HEK293 (cell line): Measurements from ENCODE around the gene SF3B4.

Experiments
- CTCF ChIA-PET: fragments of 350-600 bp; formaldehyde crosslinking; extraction: SDS; loops from one replicate; lab custom pipeline; 2021; ENCODE audit warnings: antibody characterized with exemption; lab: Yijun Ruan, JAX
- POLR2A ChIA-PET: fragments of 300-600 bp; formaldehyde crosslinking; extraction: SDS; loops from one replicate; lab custom pipeline; 2020; ENCODE audit warnings: antibody characterized with exemption, inconsistent platforms; lab: Yijun Ruan, JAX
- H3K27ac ChIP-seq: fragments of 200-500 bp; sonication (Bioruptor generic); 2 replicates; pipeline ENCODE4 v1.5.1; 2014; ENCODE audit warnings: low read depth, low read length, control low read depth, inconsistent platforms; ENCODE audit errors: extremely low read depth
- H3K36me3 ChIP-seq, 2 experiments: fragments of 200-500 bp in 1 of 2; sonication (Bioruptor generic) in 1 of 2; 1 replicate in 1 of 2; 2 replicates in 1 of 2; pipeline ENCODE4 v1.5.1; 2014 to 2017; ENCODE audit warnings: inconsistent platforms in 2 of 2, low read length in 2 of 2; ENCODE audit not compliant: control insufficient read depth in 2 of 2, insufficient read depth in 1 of 2
- H3K4me1 ChIP-seq: fragments of 200-500 bp; sonication (Bioruptor generic); 2 replicates; pipeline ENCODE4 v1.5.1; 2014; ENCODE audit warnings: mild to moderate bottlenecking, low read length, inconsistent platforms; ENCODE audit not compliant: control insufficient read depth, insufficient read depth
- H3K4me3 ChIP-seq: 2 replicates; pipeline ENCODE4 v1.5.1; 2011; ENCODE audit warnings: low read depth, mild to moderate bottlenecking, control low read depth, low read length, moderate library complexity
- H3K9me3 ChIP-seq: fragments of 200-500 bp; sonication (Bioruptor generic); 2 replicates; pipeline ENCODE4 v1.5.1; 2014; ENCODE audit warnings: low read depth, low read length, inconsistent platforms; ENCODE audit not compliant: control insufficient read depth, insufficient read depth
- BCL11B ChIP-seq: fragments of 450-650 bp; formaldehyde crosslinking; IDR thresholded peaks from 2 replicates; pipeline ENCODE4 v1.5.1; 2016; ENCODE audit warnings: low read depth, missing biosample characterization, missing genetic modification characterization
- GLI4 ChIP-seq: fragments of 450-650 bp; formaldehyde crosslinking; IDR thresholded peaks from 2 replicates; pipeline ENCODE4 v1.5.1; 2016; ENCODE audit warnings: missing biosample characterization, missing genetic modification characterization
- HOXD13 ChIP-seq: sonication (generic); formaldehyde crosslinking; IDR thresholded peaks from 2 replicates; pipeline ENCODE4 v1.8.0; 2022; ENCODE audit warnings: missing genetic modification reagents, borderline replicate concordance
- PRDM1 ChIP-seq: fragments of 450-650 bp; formaldehyde crosslinking; IDR thresholded peaks from 2 replicates; pipeline ENCODE4; 2016; ENCODE audit warnings: missing biosample characterization, missing genetic modification characterization
- WT1 ChIP-seq: fragments of 450-650 bp; formaldehyde crosslinking; IDR thresholded peaks from 2 replicates; pipeline ENCODE4 v1.5.1; 2016; ENCODE audit warnings: missing biosample characterization, missing genetic modification characterization
- YY2 ChIP-seq: fragments of 450-650 bp; formaldehyde crosslinking; IDR thresholded peaks from 2 replicates; pipeline ENCODE4 v1.5.1; 2016; ENCODE audit warnings: missing biosample characterization, missing genetic modification characterization
- ZBTB7A ChIP-seq: fragments of 450-650 bp; formaldehyde crosslinking; IDR thresholded peaks from 2 replicates; pipeline ENCODE4 v1.5.1; 2016; ENCODE audit warnings: low read depth, missing biosample characterization, missing genetic modification characterization
- ZBTB8A ChIP-seq: fragments of 450-650 bp; formaldehyde crosslinking; IDR thresholded peaks from 2 replicates; pipeline ENCODE4 v1.5.1; 2016; ENCODE audit warnings: missing biosample characterization, missing genetic modification characterization
- ZNF10 ChIP-seq: fragments of 450-650 bp; formaldehyde crosslinking; IDR thresholded peaks from 2 replicates; pipeline ENCODE4 v1.5.1; 2017; ENCODE audit warnings: missing biosample characterization, missing genetic modification characterization
- ZNF23 ChIP-seq: fragments of 450-650 bp; formaldehyde crosslinking; IDR thresholded peaks from 2 replicates; pipeline ENCODE4 v1.5.1; 2016; ENCODE audit warnings: missing biosample characterization, missing genetic modification characterization, borderline replicate concordance
- ZNF391 ChIP-seq: fragments of 450-650 bp; formaldehyde crosslinking; IDR thresholded peaks from 2 replicates; pipeline ENCODE4 v1.5.1; 2016; ENCODE audit warnings: low read depth, missing biosample characterization, missing genetic modification characterization, borderline replicate concordance
- ZNF530 ChIP-seq: fragments of 450-650 bp; formaldehyde crosslinking; IDR thresholded peaks from 2 replicates; pipeline ENCODE4 v1.5.1; 2016; ENCODE audit warnings: low read depth, missing biosample characterization, missing genetic modification characterization
- ZNF548 ChIP-seq: fragments of 450-650 bp; formaldehyde crosslinking; IDR thresholded peaks from 2 replicates; pipeline ENCODE4 v1.5.1; 2016; ENCODE audit warnings: missing biosample characterization, missing genetic modification characterization
- ZNF623 ChIP-seq: fragments of 450-650 bp; formaldehyde crosslinking; IDR thresholded peaks from 2 replicates; pipeline ENCODE4 v1.5.1; 2016; ENCODE audit warnings: missing biosample characterization, missing genetic modification characterization
- ZNF701 ChIP-seq: fragments of 450-650 bp; formaldehyde crosslinking; IDR thresholded peaks from 2 replicates; pipeline ENCODE4 v1.5.1; 2016; ENCODE audit warnings: missing biosample characterization, missing genetic modification characterization
- ZSCAN30 ChIP-seq: fragments of 450-650 bp; IDR thresholded peaks from 2 replicates; pipeline ENCODE4 v1.5.1; 2018; ENCODE audit warnings: missing biosample characterization, mild to moderate bottlenecking, missing genetic modification characterization, moderate library complexity
- ZXDB ChIP-seq: fragments of 450-650 bp; formaldehyde crosslinking; IDR thresholded peaks from 2 replicates; pipeline ENCODE4 v1.5.1; 2016; ENCODE audit warnings: missing biosample characterization, missing genetic modification characterization
- TF ChIP-seq, protein P1 (sequence below): fragments of 450-650 bp; formaldehyde crosslinking; IDR thresholded peaks from 2 replicates; pipeline ENCODE4 v1.5.0; 2017; ENCODE audit warnings: missing biosample characterization, missing genetic modification characterization, borderline replicate concordance
- TF ChIP-seq, protein P2 (sequence below): fragments of 450-650 bp; formaldehyde crosslinking; IDR thresholded peaks from 2 replicates; pipeline ENCODE4 v1.5.1; 2016; ENCODE audit warnings: missing biosample characterization, missing genetic modification characterization, low read depth
- TF ChIP-seq, protein P3 (sequence below): fragments of 450-650 bp; formaldehyde crosslinking; IDR thresholded peaks from 2 replicates; pipeline ENCODE4 v1.5.1; 2016; ENCODE audit warnings: missing biosample characterization, missing genetic modification characterization

Gene SF3B4

DNA sequence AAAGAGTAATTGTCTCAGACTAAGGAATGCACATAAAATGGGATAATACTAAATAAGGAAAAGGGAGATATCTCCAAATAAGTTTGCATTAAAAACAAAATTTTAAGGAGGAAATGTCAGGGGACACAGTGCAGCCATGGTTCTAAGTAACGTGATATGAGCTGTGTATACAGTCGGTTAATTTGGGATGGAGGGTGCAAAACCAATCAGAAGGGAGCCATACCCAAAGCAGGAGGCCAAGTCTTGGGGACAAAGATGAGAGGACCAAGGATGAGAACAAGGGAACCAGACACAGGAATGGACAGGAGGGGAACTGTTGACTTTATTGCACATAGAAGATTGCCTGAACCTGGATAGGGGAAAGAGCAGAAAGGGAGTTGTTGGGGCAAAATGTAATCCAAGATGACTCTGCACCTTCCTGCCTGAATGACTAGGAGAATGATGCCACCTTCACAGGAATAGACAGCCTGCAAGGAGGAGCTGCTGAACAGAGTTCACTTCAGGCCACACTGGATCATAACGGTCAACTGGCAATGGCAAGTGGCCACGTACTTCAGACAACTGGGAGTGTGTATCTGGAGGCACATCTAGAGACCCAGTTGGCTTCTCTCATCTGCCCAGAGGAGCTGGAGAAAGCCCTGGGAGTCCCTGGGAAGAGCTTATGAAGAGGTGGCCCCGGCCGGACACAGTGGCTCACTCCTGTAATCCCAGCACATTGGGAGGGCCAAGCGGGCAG is 50.2 kb downstream of the SF3B4 start:
- no peak overlapping the region for H3K27ac ChIP-seq
- H3K4me1 ChIP-seq: no peaks in the 10 kb centered on the region
- no peak for TF ChIP-seq BCL11B (tag by site-specific recombination)
- no peak for TF ChIP-seq PRDM1 (tag by site-specific recombination)
- TF ChIP-seq GLI4 (tag by site-specific recombination): no peak
- TF ChIP-seq, protein P1, sequence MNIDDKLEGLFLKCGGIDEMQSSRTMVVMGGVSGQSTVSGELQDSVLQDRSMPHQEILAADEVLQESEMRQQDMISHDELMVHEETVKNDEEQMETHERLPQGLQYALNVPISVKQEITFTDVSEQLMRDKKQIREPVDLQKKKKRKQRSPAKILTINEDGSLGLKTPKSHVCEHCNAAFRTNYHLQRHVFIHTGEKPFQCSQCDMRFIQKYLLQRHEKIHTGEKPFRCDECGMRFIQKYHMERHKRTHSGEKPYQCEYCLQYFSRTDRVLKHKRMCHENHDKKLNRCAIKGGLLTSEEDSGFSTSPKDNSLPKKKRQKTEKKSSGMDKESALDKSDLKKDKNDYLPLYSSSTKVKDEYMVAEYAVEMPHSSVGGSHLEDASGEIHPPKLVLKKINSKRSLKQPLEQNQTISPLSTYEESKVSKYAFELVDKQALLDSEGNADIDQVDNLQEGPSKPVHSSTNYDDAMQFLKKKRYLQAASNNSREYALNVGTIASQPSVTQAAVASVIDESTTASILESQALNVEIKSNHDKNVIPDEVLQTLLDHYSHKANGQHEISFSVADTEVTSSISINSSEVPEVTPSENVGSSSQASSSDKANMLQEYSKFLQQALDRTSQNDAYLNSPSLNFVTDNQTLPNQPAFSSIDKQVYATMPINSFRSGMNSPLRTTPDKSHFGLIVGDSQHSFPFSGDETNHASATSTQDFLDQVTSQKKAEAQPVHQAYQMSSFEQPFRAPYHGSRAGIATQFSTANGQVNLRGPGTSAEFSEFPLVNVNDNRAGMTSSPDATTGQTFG (tag by site-specific recombination): no peak
- TF ChIP-seq ZBTB8A: no peak
- TF ChIP-seq ZNF623 (tag by site-specific recombination): no peak
- no peak for TF ChIP-seq ZNF548 (tag by site-specific recombination)
- no peak for TF ChIP-seq ZNF23 (tag by site-specific recombination)
- TF ChIP-seq ZNF10 (tag by site-specific recombination): no peak
- TF ChIP-seq, protein P2, sequence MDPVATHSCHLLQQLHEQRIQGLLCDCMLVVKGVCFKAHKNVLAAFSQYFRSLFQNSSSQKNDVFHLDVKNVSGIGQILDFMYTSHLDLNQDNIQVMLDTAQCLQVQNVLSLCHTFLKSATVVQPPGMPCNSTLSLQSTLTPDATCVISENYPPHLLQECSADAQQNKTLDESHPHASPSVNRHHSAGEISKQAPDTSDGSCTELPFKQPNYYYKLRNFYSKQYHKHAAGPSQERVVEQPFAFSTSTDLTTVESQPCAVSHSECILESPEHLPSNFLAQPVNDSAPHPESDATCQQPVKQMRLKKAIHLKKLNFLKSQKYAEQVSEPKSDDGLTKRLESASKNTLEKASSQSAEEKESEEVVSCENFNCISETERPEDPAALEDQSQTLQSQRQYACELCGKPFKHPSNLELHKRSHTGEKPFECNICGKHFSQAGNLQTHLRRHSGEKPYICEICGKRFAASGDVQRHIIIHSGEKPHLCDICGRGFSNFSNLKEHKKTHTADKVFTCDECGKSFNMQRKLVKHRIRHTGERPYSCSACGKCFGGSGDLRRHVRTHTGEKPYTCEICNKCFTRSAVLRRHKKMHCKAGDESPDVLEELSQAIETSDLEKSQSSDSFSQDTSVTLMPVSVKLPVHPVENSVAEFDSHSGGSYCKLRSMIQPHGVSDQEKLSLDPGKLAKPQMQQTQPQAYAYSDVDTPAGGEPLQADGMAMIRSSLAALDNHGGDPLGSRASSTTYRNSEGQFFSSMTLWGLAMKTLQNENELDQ (tag by site-specific recombination): no peak
- TF ChIP-seq, protein P3, sequence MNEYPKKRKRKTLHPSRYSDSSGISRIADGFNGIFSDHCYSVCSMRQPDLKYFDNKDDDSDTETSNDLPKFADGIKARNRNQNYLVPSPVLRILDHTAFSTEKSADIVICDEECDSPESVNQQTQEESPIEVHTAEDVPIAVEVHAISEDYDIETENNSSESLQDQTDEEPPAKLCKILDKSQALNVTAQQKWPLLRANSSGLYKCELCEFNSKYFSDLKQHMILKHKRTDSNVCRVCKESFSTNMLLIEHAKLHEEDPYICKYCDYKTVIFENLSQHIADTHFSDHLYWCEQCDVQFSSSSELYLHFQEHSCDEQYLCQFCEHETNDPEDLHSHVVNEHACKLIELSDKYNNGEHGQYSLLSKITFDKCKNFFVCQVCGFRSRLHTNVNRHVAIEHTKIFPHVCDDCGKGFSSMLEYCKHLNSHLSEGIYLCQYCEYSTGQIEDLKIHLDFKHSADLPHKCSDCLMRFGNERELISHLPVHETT (tag by site-specific recombination): no peak
- no peak for TF ChIP-seq HOXD13 (CRISPR knock-in tag)
- no peak for TF ChIP-seq YY2 (tag by site-specific recombination)
- TF ChIP-seq ZNF530 (tag by site-specific recombination): no peak
- TF ChIP-seq ZSCAN30: no peak
- no peak for TF ChIP-seq ZBTB7A (tag by site-specific recombination)
- TF ChIP-seq ZNF391 (tag by site-specific recombination): no peak
- TF ChIP-seq WT1 (tag by site-specific recombination): no peak
- no peak for TF ChIP-seq ZXDB (tag by site-specific recombination)
- no peak for TF ChIP-seq ZNF701 (tag by site-specific recombination)
- no peaks in the 10 kb centered on the region for H3K9me3 ChIP-seq
- no peaks in the 10 kb centered on the region for H3K36me3 ChIP-seq
- ChIA-PET CTCF (no interaction called here), POLR2A (no interaction called here)
- H3K4me3 ChIP-seq: no peak overlapping the region
